Activated effector memory CD4-positive, alpha-beta T cell treated with Interleukin-2 at 50 U/mL for 16 hours (primary cell): ENCODE measurements around the gene GH2.

Experiments used
- DNase-seq: peaks from one replicate; pipeline ENCODE4 v3.0.0-alpha.2; 2020

Gene GH2

DNA sequence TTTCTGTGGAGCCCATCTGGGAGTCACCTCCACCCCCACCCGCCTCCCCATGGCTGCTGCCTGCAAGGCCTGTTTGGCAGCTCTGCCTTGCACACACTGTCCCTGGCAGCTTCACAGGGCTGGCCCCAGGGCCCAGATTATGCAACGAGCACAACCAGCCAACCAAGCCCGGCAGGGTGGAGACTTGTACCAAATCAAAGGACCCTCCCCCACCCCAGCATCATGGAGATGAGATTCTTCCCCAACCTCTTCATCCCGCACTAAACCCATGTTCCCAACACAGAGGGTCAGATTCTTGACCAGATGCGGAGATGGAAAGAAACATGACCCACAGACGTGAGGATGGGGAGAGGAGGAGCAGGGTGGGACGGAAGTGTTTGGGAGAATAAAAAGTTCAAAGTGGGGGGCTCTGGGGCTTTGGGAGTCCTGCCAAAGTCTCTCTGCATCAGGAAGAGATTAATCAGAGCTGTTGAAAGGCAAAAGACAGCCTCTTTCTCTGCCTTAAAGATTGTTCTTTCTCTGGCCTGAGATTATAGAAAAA is 43.0 kb downstream of the GH2 start:
- DNase-seq = no peak

DNA sequence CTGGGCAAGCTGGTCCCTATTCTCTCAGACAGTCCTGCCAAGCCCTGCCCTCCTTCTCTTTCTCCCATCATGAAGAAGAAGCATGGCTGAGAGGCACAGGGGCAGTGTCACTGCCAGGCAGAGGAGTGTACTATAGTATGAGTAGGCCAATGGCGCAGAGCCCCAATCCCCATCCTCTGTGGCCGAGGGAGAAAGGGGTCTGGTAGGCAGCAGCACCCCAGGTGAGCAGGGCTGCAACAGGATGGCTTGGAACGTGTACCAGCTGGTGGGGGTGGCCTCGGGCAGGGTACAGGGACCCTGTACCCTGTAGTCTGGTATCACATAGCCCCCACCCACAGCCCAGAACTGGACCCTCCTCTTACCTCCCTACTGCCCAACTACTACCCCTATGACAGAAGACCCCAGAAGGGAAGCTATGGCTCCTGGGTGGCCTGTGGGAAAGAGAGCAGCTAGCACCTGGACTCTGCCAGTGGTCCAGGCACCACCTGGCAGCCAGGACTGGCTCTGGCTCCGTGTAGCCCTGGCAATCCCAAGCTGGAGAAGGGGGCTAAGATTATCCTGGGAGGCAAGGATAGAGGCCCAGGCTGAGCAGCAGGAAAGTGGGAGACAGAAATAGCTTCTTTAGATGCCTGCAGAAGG is 43.7 kb downstream of the GH2 start:
- no peak for DNase-seq

DNA sequence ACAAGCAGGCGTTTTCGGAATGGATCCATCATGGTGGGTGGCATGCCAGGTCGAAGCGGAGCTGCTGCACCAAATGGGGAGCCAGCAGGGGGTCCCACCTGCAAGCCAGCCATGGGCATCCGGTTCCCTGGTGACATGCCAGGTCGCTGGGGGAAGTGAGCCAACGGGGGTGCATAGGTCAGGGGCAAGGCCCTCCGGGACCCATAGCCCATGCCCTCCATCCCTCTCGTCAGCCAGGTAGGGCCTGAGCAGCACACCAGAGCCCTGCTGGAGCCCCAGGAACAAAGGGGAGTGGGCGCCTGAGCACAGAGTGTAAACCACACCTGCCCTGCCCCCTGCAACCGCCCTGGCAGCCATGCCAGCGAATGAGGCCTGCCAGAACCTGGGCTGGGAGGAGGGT is 44.3 kb downstream of the GH2 start:
- no peak for DNase-seq

DNA sequence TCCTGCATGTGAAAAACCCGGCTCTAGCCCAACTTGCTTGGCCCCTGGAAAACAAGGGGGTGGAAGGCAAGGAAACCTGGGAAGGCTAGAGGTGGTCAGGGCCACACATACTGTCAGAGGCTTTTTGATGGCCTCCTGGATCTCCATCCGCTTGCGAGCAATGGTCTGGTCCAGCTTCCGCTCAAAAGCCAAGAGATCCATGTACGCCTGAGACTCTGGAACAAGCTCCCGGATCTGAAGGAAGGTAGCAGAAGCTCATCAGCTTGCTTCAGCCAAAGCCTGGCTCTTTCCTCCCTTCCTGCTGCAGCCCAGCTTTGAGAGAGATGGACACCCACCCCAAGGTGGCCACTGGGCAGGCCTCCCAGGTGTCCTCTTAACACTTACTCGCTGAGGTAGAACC is 44.9 kb downstream of the GH2 start:
- DNase-seq = no peak

DNA sequence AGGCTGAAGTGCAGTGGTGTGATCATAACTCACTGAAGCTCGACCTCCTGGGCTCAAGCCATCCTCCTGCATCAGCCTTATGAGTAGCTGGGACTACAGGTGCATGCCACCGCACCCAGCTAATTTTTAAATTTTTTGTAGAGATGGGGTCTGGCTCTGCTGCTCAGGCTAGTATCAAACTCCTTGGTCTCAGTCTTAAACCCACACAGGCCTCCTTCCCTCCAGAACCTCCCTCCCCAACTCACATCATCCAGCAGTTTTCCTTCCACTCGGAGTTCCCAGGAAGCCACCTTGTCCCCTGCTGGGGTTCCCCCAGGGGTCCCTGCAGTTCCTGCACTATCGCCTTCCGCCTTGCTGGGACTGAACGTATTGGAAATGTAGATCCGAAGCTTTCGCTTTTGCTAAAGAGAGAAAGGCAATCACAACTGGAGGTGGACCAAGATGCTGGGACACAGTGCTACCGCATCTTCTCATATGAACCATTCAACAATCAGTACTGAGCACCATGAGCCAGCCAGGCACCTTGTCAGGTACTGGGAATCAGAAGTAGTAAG is 46.5 kb downstream of the GH2 start:
- DNase-seq = no peak

DNA sequence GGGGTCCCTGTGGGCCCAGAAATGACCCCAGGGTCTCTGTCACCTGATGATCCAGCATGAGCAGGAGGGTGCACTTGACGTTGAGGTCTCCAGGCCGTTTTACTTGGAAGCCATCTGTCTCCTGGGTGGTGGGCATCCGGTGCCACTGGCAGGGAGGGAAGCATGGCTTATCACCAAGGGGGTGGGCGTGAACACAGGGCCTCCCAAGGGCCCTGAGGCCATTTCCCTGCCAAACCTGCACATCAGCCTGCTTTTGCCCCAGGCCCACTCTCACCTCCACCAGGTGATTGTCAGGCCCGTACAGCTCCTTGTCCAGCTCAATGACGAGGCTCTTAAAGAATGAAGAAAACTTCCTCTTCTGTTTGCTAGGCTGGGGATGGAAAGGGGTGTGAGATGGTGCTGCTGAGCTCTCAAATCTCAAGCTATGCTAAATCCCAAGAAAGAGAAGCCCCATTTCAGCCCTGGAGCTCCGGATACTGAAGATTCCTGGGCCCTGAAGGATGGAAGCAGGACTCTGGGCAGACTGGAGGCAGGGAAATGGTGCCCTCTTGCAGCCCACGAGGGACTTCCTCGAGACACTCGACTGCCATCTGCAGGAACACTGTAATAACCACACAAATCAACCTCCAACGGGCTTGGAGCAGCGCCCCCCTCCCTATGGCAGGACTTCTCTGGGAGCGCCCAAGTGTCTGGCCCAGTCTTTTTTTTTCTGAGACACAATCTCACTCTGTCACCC is 47.1 kb downstream of the GH2 start:
- peak; percentile 41 for DNase-seq

DNA sequence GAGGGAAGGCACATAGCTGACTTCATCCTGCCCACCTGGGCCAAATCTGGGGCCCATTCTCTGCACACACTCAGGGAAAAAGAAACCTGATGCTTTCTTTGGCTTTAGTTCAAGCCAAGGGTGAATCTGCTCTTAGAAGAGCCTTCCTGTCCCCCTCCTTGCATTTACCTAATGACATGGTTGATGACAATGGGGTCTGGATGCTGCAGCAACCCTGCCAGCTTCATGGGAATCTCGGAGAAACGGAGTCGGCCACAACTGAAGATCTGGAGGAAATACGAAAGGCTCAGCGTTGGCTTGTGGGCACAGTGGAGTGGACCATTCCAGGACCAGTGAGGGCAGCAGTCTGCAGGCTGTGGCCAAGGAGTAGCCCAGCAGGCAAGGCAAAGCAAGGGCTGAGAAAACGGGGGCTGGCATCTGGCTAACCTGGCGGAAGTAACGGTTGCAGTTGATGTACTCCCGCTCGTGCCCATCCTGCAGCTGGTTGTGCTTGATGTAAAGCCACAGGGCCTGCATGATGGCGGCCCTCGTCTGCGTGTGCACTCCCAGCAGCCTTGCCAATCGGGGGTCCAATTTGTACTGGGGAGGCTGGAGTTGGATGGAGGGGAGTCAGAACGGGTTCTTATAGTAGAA is 47.9 kb downstream of the GH2 start:
- no peak for DNase-seq

DNA sequence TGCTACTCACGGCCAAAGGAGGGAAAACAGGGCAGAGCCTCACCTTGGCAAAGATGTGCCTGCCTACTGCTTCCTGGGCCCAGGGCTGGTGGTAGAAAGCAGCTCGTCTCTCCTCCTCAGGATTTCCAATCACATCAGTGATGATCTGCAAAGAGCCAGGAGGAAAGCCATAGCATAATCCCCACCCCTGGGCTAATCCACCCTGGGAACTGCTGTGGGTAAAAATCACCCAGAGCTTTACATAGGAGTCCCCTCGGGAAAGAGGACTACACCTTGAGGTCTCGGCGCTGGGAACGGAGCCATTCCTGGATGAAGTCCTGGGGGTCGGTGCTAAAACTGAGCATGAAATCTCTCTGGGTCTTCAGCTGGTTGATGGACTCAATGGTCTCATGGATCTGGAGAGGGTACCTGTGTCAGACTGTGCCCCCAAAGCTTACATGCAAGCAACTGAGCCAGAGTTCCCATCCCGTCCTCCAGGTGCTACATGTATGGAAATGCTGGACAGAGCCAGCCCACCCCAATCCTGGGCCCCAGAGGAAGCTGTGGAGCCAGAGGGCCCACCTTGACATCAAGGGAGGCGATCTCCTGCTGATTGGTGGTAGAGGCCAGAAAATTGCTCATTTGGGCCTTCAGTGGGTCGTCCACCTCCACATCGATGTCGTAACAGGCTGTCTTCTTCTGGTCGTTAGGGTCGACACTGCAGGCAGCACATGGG is 48.6 kb downstream of the GH2 start:
- no peak for DNase-seq

DNA sequence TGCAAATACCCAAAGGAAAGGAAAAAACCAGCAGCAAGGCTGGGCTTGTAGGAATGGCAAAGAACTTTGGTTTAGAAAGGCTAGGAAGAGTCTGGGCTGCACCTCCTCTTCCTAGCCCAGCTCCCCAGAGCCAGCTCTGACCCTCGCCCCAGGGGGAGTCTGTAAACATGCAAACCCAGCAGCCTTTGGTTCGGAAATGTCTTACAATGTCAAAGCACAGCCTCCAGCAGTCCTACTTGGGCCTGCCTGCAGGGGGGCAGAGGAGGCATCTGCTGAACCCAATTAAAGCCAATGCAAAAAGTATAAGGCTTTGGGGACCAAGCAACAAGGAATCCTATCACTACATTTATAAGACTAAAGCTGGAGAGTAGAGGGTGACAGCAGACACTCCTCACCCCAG is 49.3 kb downstream of the GH2 start:
- DNase-seq = no peak

DNA sequence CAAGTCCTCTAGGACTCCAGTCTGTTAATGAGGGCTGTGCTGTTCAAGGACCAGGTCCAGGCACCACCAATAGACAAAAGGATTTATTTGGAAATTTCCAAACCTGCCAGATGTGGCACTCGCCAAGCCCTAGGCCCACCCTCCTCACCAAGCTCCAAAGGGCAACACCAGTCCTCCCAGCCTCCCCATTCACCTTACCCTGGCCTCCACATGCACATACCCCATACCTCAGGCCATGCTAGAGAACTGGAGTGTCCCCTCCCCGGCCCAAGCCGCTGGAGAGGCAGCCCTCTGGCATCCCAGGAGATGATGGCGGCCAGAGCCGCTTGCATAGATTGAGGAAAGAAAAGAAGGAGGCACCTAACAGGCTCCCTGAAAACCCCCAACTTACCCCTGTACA is 49.7 kb downstream of the GH2 start:
- no peak for DNase-seq

DNA sequence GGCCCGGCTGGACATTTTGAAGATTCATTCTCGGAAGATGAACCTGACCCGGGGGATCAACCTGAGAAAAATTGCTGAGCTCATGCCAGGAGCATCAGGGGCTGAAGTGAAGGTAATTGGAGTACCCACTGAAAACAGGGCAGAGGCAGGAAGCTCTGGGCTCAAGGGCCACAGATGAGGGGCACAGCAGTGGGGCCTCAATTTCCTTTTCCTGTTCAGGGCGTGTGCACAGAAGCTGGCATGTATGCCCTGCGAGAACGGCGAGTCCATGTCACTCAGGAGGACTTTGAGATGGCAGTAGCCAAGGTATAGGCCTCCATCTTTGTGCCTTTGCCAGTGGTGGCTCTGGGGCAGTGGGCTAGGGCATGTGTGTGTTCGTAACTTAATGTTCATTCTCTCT is 50.2 kb downstream of the GH2 start:
- DNase-seq = no peak

DNA sequence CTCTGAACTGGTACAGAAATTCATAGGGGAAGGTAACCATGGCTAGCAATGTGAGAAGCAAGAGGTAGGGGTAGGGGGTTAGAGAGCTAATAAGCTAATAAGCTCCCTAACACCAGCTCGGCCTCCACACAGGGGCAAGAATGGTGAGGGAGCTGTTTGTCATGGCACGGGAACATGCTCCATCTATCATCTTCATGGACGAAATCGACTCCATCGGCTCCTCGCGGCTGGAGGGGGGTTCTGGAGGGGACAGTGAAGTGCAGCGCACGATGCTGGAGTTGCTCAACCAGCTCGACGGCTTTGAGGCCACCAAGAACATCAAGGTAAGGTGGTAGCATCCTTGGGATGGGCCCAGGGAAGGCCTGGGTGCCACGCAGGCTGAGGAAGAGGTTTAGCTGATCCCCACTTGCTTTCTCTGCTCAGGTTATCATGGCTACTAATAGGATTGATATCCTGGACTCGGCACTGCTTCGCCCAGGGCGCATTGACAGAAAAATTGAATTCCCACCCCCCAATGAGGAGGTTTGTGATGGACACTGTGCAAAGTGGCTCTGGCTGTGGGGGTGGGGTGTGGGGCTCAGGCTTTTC is 50.7 kb downstream of the GH2 start:
- DNase-seq = no peak

DNA sequence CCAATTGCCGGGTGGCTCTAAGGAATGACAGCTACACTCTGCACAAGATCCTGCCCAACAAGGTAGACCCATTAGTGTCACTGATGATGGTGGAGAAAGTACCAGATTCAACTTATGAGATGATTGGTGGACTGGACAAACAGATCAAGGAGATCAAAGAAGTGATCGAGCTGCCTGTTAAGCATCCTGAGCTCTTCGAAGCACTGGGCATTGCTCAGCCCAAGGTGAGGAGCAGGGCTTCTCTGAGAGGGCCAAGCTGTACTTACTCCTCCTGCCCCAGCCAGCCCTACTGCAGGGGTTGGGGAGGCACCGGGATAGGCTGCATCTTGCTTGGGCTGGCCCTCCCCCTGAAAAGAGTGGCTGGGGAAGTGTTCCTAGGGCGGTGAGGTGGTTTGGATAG is 51.5 kb downstream of the GH2 start:
- DNase-seq = no peak
